Psoas muscle (tissue), 8 donors: Measurements from ENCODE around the gene BTK. TPM values are rescaled to one million over a fixed set of nuclear protein-coding genes. Genes with fewer than 3 reads are reported as not detected.
A peak's percentile ranks its signal among the peaks of the same experiment; 100 is the strongest.
"Not testable (repeated sequence)": the region's sequence is repeated elsewhere in the genome, so short reads cannot be mapped to it uniquely, and the experiment has no call there.

Source experiments
- ATAC-seq, 4 donors: fragments of 200-7000 bp; cut with Tn5 transposase; one replicate each; pipeline ENCODE4 v1.9.1; 2020; ENCODE audit warnings: moderate library complexity in 3 of 4, mild to moderate bottlenecking in 2 of 4
- DNase-seq, 2 donors: peaks; one replicate each; pipeline ENCODE4 v3.0.0-alpha.2; 2020
- H3K27ac ChIP-seq: fragments of 200-600 bp; one replicate; pipeline ENCODE4 v1.8.0; 2022
- H3K27me3 ChIP-seq, 3 donors: fragments of 200-600 bp in 1 of 3; one replicate each; pipeline versions ENCODE4 v1.6.1 to v1.8.0; 2013 to 2022; ENCODE audit warnings: low read length in 2 of 3, mild to moderate bottlenecking in 2 of 3, moderate library complexity in 1 of 3; ENCODE audit not compliant: insufficient read depth in 3 of 3
- H3K36me3 ChIP-seq, 2 donors: fragments of 200-600 bp in 1 of 2; one replicate each; pipeline versions ENCODE4 v1.6.1 to v1.8.0; 2013 to 2022; ENCODE audit warnings: low read depth in 1 of 2, mild to moderate bottlenecking in 1 of 2, moderate library complexity in 1 of 2; ENCODE audit not compliant: insufficient read depth in 1 of 2
- H3K4me1 ChIP-seq: fragments of 200-600 bp; one replicate; pipeline ENCODE4 v1.8.0; 2022
- H3K4me3 ChIP-seq: fragments of 200-600 bp; one replicate; pipeline ENCODE4 v1.8.0; 2022; ENCODE audit warnings: mild to moderate bottlenecking
- H3K9me3 ChIP-seq: fragments of 200-600 bp; one replicate; pipeline ENCODE4 v1.8.0; 2022
- CTCF ChIP-seq: fragments of 200-600 bp; IDR thresholded peaks from one replicate; pipeline ENCODE4 v1.8.0; 2022; ENCODE audit warnings: antibody characterized with exemption
- WGBS, 3 donors: extraction: QIAGEN DNeasy Blood & Tissue Kit; methylation state at CpG; one replicate each; pipeline versions ENCODE4 v1.1.6 to v1.1.7; 2013; 5-methylcytosine and 5-hydroxymethylcytosine counted together
- intact Hi-C, 2 donors: fragments of 100-400 bp; cut with DNase I; formaldehyde crosslinking; loops; one replicate each; pipeline versions ENCODE4 v1.11.0 to v1.14.2; 2022
- polyA plus RNA-seq, 3 donors: library from polyadenylated mRNA; stranded (reverse); fragments of 200-250 nt; gene quantifications; one replicate each; pipeline ENCODE4 v1.2.3, GENCODE V29; 2013
- total RNA-seq, 4 donors: library from RNA; stranded (reverse); fragmentation: NEBNext Ultra II Directional in 2 of 4; extraction: Animal tissue kit (Norgen Biotek cat#: 25700) in 2 of 4; gene quantifications; one replicate each; pipeline versions ENCODE4 v1.2.1 to v1.2.4, GENCODE V29; 2021 to 2023
- donor health status: healthy with polysubstance abuse.
- donor health status: DM: no; HTN: no; CAD: no; lungs with moderate emphysema.
- donor health status: Bipolar disorder and iron deficiency.
- donor health status: healthy.
- donor health status: DM: yes; HTN: yes; CAD: no.
- donor health status: DM: no; HTN: no; CAD: no.
- donor health status: DM: no; HTN: no; CAD: no.
- donor health status: DM: yes; HTN: yes; CAD: no.

Gene BTK
- total and polyA plus RNA-seq, 7 donors = 0.27 to 2.0 (median 0.81) TPM

GRCh38 chrX:101348452-101349192 is 37.4 kb downstream of the BTK start, which contains the start of gene TIMM8A:
TIMM8A (minus strand) TSS chrX:101348742; CDS start chrX:101348664, 78 bp downstream.
- H3K27me3 ChIP-seq = no peaks in the 10 kb centered on the region
- H3K27ac ChIP-seq = peak within 1 kb of the TSS; percentile 88
- TF ChIP-seq CTCF = no peak
- no peaks in the 10 kb centered on the region for H3K4me1 ChIP-seq
- DNase-seq (peak; percentile 80 to 90), ATAC-seq (peak; percentile 94 to 98 (median 97))
- 0 to 25% (median 0%) methylated on average over 17 to 55 of the region's 55 CpGs for WGBS, 3 donors
- intact Hi-C loops = no loop called here
- H3K36me3 ChIP-seq = peaks cover 0 to 10% of the 10 kb centered on the region in 2 donors
- no peaks in the 10 kb centered on the region for H3K9me3 ChIP-seq
- H3K4me3 ChIP-seq = peak within 1 kb of the TSS; percentile 83

GRCh38 chrX:101347859-101348451 is 38.0 kb downstream of the BTK start:
- H3K9me3 ChIP-seq = no peaks in the 10 kb centered on the region
- no peaks in the 10 kb centered on the region for H3K4me1 ChIP-seq
- peaks cover 0 to 10% of the 10 kb centered on the region in 2 donors for H3K36me3 ChIP-seq
- no peaks in the 10 kb centered on the region for H3K27me3 ChIP-seq
- DNase-seq = no peak
- TF ChIP-seq CTCF = no peak
- WGBS, 3 donors = 0 to 25% (median 1%) methylated on average over 12 to 14 of the region's 14 CpGs
- H3K27ac ChIP-seq = peak overlapping the region; percentile 88
- peak overlapping the region; percentile 83 for H3K4me3 ChIP-seq
- intact Hi-C loops = no loop called here
- ATAC-seq = peak; percentile 10 to 47 (median 32)

GRCh38 chrX:101337776-101338271 is 48.2 kb downstream of the BTK start:
- Histone ChIP-seq H3K4me3 (no peak overlapping the region), H3K9me3 (no peaks in the 10 kb centered on the region), H3K27me3 (no peaks in the 10 kb centered on the region), H3K36me3 (no peaks in the 10 kb centered on the region), H3K4me1 (no peaks in the 10 kb centered on the region), H3K27ac (no peak overlapping the region)
- DNase-seq (no peak), ATAC-seq (no peak)
- intact Hi-C loops = no loop called here
- no peak for TF ChIP-seq CTCF
- 84 to 88% (median 87%) methylated on average over 4 of the region's 4 CpGs for WGBS, 3 donors

- WGBS, 3 donors = 68 to 79% (median 68%) methylated on average over 7 of the region's 7 CpGs
- H3K27me3 ChIP-seq, H3K27ac ChIP-seq, H3K9me3 ChIP-seq, H3K4me1 ChIP-seq, ATAC-seq, intact Hi-C loops, H3K4me3 ChIP-seq, DNase-seq, H3K36me3 ChIP-seq: not testable (repeated sequence)
Measured at GRCh38 chrX:101334310-101334709, 51.7 kb downstream of the BTK start.

GRCh38 chrX:101326600-101326999 is 59.4 kb downstream of the BTK start:
- H3K4me3 ChIP-seq, H3K27me3 ChIP-seq, H3K9me3 ChIP-seq, H3K36me3 ChIP-seq, H3K4me1 ChIP-seq, intact Hi-C loops, DNase-seq, ATAC-seq, H3K27ac ChIP-seq: not testable (repeated sequence)
- 65 to 84% (median 71%) methylated on average over 3 of the region's 3 CpGs for WGBS, 3 donors
